ENCODE measurements around the gene FGF9. TPM values are rescaled to one million over a fixed set of nuclear protein-coding genes. Genes with fewer than 3 reads are reported as not detected.

Gene FGF9
- total RNA-seq, 4 donors from 2014 or later = not detected

GRCh38 chr13:21735701-21736401 is 65.0 kb downstream of the FGF9 start:
- H3K4me1 ChIP-seq = peaks cover 6% of the 10 kb centered on the region
- TF ChIP-seq POLR2A (IDR thresholded peaks at IDR 0.05) (no peak), EP300 (IDR thresholded peaks at IDR 0.05) (no peak)
- H3K4me3 ChIP-seq = no peak overlapping the region
- no peaks in the 10 kb centered on the region for H3K9me3 ChIP-seq
- H3K27me3 ChIP-seq = peaks cover 4% of the 10 kb centered on the region
- no peaks in the 10 kb centered on the region for H3K36me3 ChIP-seq
- WGBS = 16% methylated on average over 14 of the region's 14 CpGs
- DNase-seq (ENCODE audit: low spot score in 2 of 2) = no peak
- H3K27ac ChIP-seq = no peak overlapping the region

- TF ChIP-seq POLR2AphosphoS5 (IDR thresholded peaks at IDR 0.05) (no peak), CTCF (IDR thresholded peaks at IDR 0.05) (no peak), POLR2A (IDR thresholded peaks at IDR 0.05) (no peak), EP300 (IDR thresholded peaks at IDR 0.05) (no peak)
- Histone ChIP-seq H3K4me3 (no peak overlapping the region), H3K27ac (no peak overlapping the region), H3K27me3 (peaks cover 4% of the 10 kb centered on the region), H3K36me3 (no peaks in the 10 kb centered on the region), H3K4me1 (peaks cover 6% of the 10 kb centered on the region), H3K9me3 (no peaks in the 10 kb centered on the region)
- no peak for DNase-seq (ENCODE audit: low spot score in 2 of 2)
- WGBS = 90% methylated on average over 5 of the region's 5 CpGs
These were observed 66.1 kb downstream of the FGF9 start for GRCh38 chr13:21736926-21737325.

GRCh38 chr13:21738630-21739029 is 67.8 kb downstream of the FGF9 start:
- 59% methylated on average over 5 of the region's 5 CpGs for WGBS
- Histone ChIP-seq H3K4me1 (peaks cover 6% of the 10 kb centered on the region), H3K4me3 (no peak overlapping the region), H3K36me3 (no peaks in the 10 kb centered on the region), H3K27me3 (peaks cover 4% of the 10 kb centered on the region), H3K9me3 (no peaks in the 10 kb centered on the region), H3K27ac (no peak overlapping the region)
- no peak for DNase-seq (ENCODE audit: low spot score in 2 of 2)
- TF ChIP-seq POLR2AphosphoS5 (IDR thresholded peaks at IDR 0.05) (no peak), CTCF (IDR thresholded peaks at IDR 0.05) (no peak), EP300 (IDR thresholded peaks at IDR 0.05) (no peak), POLR2A (IDR thresholded peaks at IDR 0.05) (no peak)

- Histone ChIP-seq H3K36me3 (no peaks in the 10 kb centered on the region), H3K4me3 (no peak overlapping the region), H3K9me3 (no peaks in the 10 kb centered on the region), H3K27me3 (peaks cover 4% of the 10 kb centered on the region), H3K27ac (no peak overlapping the region), H3K4me1 (peaks cover 6% of the 10 kb centered on the region)
- DNase-seq (ENCODE audit: low spot score in 2 of 2) = no peak
- TF ChIP-seq CTCF (IDR thresholded peaks at IDR 0.05) (no peak), EP300 (IDR thresholded peaks at IDR 0.05) (no peak), POLR2A (IDR thresholded peaks at IDR 0.05) (no peak), POLR2AphosphoS5 (IDR thresholded peaks at IDR 0.05) (no peak)
- 77% methylated on average over 8 of the region's 8 CpGs for WGBS
These were observed 68.9 kb downstream of the FGF9 start for GRCh38 chr13:21739771-21740170.

GRCh38 chr13:21741396-21741979 is 70.6 kb downstream of the FGF9 start:
- no peaks in the 10 kb centered on the region for H3K4me1 ChIP-seq
- H3K27ac ChIP-seq = no peak overlapping the region
- no peak overlapping the region for H3K4me3 ChIP-seq
- H3K36me3 ChIP-seq = no peaks in the 10 kb centered on the region
- 98% methylated on average over 4 of the region's 4 CpGs for WGBS
- TF ChIP-seq CTCF (IDR thresholded peaks at IDR 0.05) (no peak), POLR2A (IDR thresholded peaks at IDR 0.05) (no peak), POLR2AphosphoS5 (IDR thresholded peaks at IDR 0.05) (no peak), EP300 (IDR thresholded peaks at IDR 0.05) (no peak)
- peaks cover 4% of the 10 kb centered on the region for H3K27me3 ChIP-seq
- no peaks in the 10 kb centered on the region for H3K9me3 ChIP-seq
- DNase-seq (ENCODE audit: low spot score in 2 of 2) = no peak

Data from suprapubic skin (tissue), 4 donors.